B cell (primary cell): Measurements from ENCODE around the gene TMEM119. TPM values are rescaled to one million over a fixed set of nuclear protein-coding genes. Genes with fewer than 3 reads are reported as not detected.

Experiments used
- ATAC-seq: fragments of 200-7000 bp; cut with Tn5 transposase; one replicate; pipeline ENCODE4 v1.10.0; 2021; ENCODE audit warnings: low read depth, mild to moderate bottlenecking, moderate number of reproducible peaks, moderate library complexity
- CTCF ChIA-PET: fragments of 350-600 bp; sonication (Branson Sonifier 250); formaldehyde crosslinking; loops from one replicate; lab custom pipeline; 2021; ENCODE audit warnings: antibody characterized with exemption, inconsistent platforms; lab: Charles Lee
- POLR2A ChIA-PET: fragments of 350-600 bp; sonication (Branson Sonifier 250); formaldehyde crosslinking; loops from one replicate; lab custom pipeline; 2021; ENCODE audit warnings: antibody characterized with exemption; lab: Charles Lee
- DNase-seq: peaks from one replicate; pipeline ENCODE4 v3.0.0; 2013
- H2AFZ ChIP-seq: 2 replicates; pipeline ENCODE4 v1.6.1; 2012; ENCODE audit warnings: mild to moderate bottlenecking, low read depth, low read length; ENCODE audit not compliant: insufficient read depth, poor library complexity, severe bottlenecking
- H3K27ac ChIP-seq, 2 donors: 1 replicate in 1 of 2; 2 replicates in 1 of 2; pipeline ENCODE4 v1.5.1; 2012 to 2013; ENCODE audit warnings: low read length in 2 of 2, mild to moderate bottlenecking in 2 of 2, moderate library complexity in 1 of 2
- H3K27me3 ChIP-seq, 4 experiments: fragments of 200-600 bp in 1 of 4; sonication (generic) in 1 of 4; replicated peaks in 1 of 4; 1 replicate in 2 of 4; 2 replicates in 2 of 4; pipeline versions ENCODE4 v1.6.1 to v1.7.0; 2013 to 2016; ENCODE audit warnings: low read length in 3 of 4, mild to moderate bottlenecking in 2 of 4, mixed read lengths in 1 of 4, moderate library complexity in 1 of 4; ENCODE audit not compliant: insufficient read depth in 4 of 4, control insufficient read depth in 3 of 4; ENCODE audit errors: control extremely low read depth in 1 of 4
- H3K36me3 ChIP-seq, 2 experiments: replicated peaks in 1 of 2; 1 replicate in 1 of 2; 2 replicates in 1 of 2; pipeline versions ENCODE4 v1.6.1 to v1.7.1; 2013; ENCODE audit warnings: low read length in 1 of 2; ENCODE audit not compliant: insufficient read depth in 2 of 2, control insufficient read depth in 1 of 2; ENCODE audit errors: control extremely low read depth in 1 of 2, extremely low read depth in 1 of 2
- H3K4me1 ChIP-seq, 2 donors: fragments of 200-600 bp in 1 of 2; sonication (generic) in 1 of 2; 1 replicate in 1 of 2; 2 replicates in 1 of 2; pipeline versions ENCODE4 v1.5.1 to v1.6.1; 2013 to 2017; ENCODE audit warnings: low read length in 2 of 2; ENCODE audit not compliant: control insufficient read depth in 2 of 2, insufficient read depth in 2 of 2
- H3K4me2 ChIP-seq: replicated peaks from 2 replicates; pipeline ENCODE3; 2012; ENCODE audit warnings: mild to moderate bottlenecking, low read depth, low read length; ENCODE audit not compliant: poor library complexity, severe bottlenecking
- H3K4me3 ChIP-seq, 5 experiments: fragments of 200-600 bp in 1 of 5; sonication (generic) in 1 of 5; 1 replicate in 3 of 5; 2 replicates in 2 of 5; pipeline versions ENCODE4 v1.5.1 to v1.7.0; 2011 to 2016; ENCODE audit warnings: low read length in 4 of 5, mild to moderate bottlenecking in 4 of 5, low read depth in 2 of 5, control low read depth in 1 of 5, moderate library complexity in 1 of 5; ENCODE audit not compliant: insufficient read depth in 1 of 5; ENCODE audit errors: control extremely low read depth in 1 of 5, extremely low read depth in 1 of 5
- H3K79me2 ChIP-seq: fragments of 200-600 bp; sonication (generic); one replicate; pipeline ENCODE4 v1.6.0; 2016; ENCODE audit warnings: low read length; ENCODE audit not compliant: control insufficient read depth, insufficient read depth
- H3K9ac ChIP-seq: fragments of 200-600 bp; sonication (generic); 2 replicates; pipeline ENCODE4 v1.6.1; 2017; ENCODE audit warnings: mild to moderate bottlenecking, low read length, moderate library complexity
- H3K9me3 ChIP-seq, 3 donors: one replicate each; pipeline versions ENCODE4 v1.6.1 to v1.7.1; 2013; ENCODE audit warnings: low read length in 2 of 3; ENCODE audit not compliant: control insufficient read depth in 2 of 3, insufficient read depth in 1 of 3; ENCODE audit errors: control extremely low read depth in 1 of 3
- H4K20me1 ChIP-seq: 2 replicates; pipeline ENCODE4 v1.6.0; 2012; ENCODE audit warnings: mild to moderate bottlenecking, low read length; ENCODE audit not compliant: insufficient read depth, control insufficient read depth, poor library complexity, severe bottlenecking
- H3K27ac Mint-ChIP-seq: one replicate; pipeline ENCODE4 v1.8.0; 2021; ENCODE audit warnings: mixed read lengths
- H3K27me3 Mint-ChIP-seq: one replicate; pipeline ENCODE4 v1.8.0; 2021; ENCODE audit warnings: mixed read lengths
- H3K4me1 Mint-ChIP-seq: one replicate; pipeline ENCODE4 v1.8.0; 2021; ENCODE audit warnings: mixed read lengths
- H3K4me3 Mint-ChIP-seq: one replicate; pipeline ENCODE4 v1.8.0; 2021; ENCODE audit warnings: mixed read lengths
- H3K9me3 Mint-ChIP-seq: one replicate; pipeline ENCODE4 v1.8.0; 2022; ENCODE audit warnings: mixed read lengths; ENCODE audit not compliant: insufficient read depth
- EZH2 ChIP-seq: IDR thresholded peaks from 2 replicates; pipeline ENCODE4 v1.6.1; 2012; ENCODE audit warnings: borderline replicate concordance, low read depth, mild to moderate bottlenecking, moderate library complexity, low read length; ENCODE audit not compliant: insufficient read depth, poor library complexity, severe bottlenecking
- WGBS: methylation state at CpG from one replicate; pipeline ENCODE4 v1.1.5; 2013; ENCODE audit warnings: missing lambda C conversion rate; ENCODE audit not compliant: insufficient coverage; 5-methylcytosine and 5-hydroxymethylcytosine counted together
- intact Hi-C: fragments of 100-400 bp; cut with micrococcal nuclease; formaldehyde crosslinking; loops from one replicate; pipeline ENCODE4 v1.10.0; 2022
- polyA plus RNA-seq: library from polyadenylated mRNA; depleted of rRNA; stranded (reverse); fragments of >200 nt; gene quantifications from 2 replicates; pipeline ENCODE4 v1.2.3, GENCODE V29; 2012
- total RNA-seq, 2 donors: library from RNA; stranded (reverse); fragments of 120-200 nt in 1 of 2; gene quantifications; 1 replicate in 1 of 2; 2 replicates in 1 of 2; pipeline versions ENCODE4 v1.2.3 to v1.2.4, GENCODE V29; 2013 to 2022
- TF ChIP-seq, protein P1 (sequence below): fragments of 200-600 bp; IDR thresholded peaks from one replicate; pipeline ENCODE4 v1.8.0; 2022; ENCODE audit warnings: antibody characterized with exemption, mild to moderate bottlenecking

Gene TMEM119
- total and polyA plus RNA-seq, 2 donors (not counting 1 experiment from before 2014, with no cell fraction given), result 0.25 TPM; not detected in 1

GRCh38 chr12:108644811-108645120 lies 46.9 kb upstream of the TMEM119 start:
- Mint-ChIP-seq H3K27ac (peak overlapping the region; percentile 80), H3K9me3 (no peaks in the 10 kb centered on the region), H3K4me3 (no peak overlapping the region), H3K4me1 (peaks cover 76% of the 10 kb centered on the region), H3K27me3 (no peaks in the 10 kb centered on the region)
- POLR2A ChIA-PET, result interaction anchor here (1.5 kb wide), 1 partner anchor 12 kb away, joined by 3 read pairs; no protein-coding TSS in a partner anchor
- Histone ChIP-seq H3K27me3 (no peaks in the 10 kb centered on the region), H3K4me1 (peaks cover 42 to 47% of the 10 kb centered on the region in 2 donors), H3K4me2 (no peak overlapping the region), H3K4me3 (no peak overlapping the region), H3K79me2 (peaks cover 4% of the 10 kb centered on the region), H3K9me3 (no peaks in the 10 kb centered on the region), H3K27ac (no peak overlapping the region), H2AFZ (no peak overlapping the region), H4K20me1 (no peaks in the 10 kb centered on the region), H3K36me3 (peaks cover 12 to 51% of the 10 kb centered on the region in 2 experiments), H3K9ac (no peak overlapping the region)
- TF ChIP-seq, protein P1, sequence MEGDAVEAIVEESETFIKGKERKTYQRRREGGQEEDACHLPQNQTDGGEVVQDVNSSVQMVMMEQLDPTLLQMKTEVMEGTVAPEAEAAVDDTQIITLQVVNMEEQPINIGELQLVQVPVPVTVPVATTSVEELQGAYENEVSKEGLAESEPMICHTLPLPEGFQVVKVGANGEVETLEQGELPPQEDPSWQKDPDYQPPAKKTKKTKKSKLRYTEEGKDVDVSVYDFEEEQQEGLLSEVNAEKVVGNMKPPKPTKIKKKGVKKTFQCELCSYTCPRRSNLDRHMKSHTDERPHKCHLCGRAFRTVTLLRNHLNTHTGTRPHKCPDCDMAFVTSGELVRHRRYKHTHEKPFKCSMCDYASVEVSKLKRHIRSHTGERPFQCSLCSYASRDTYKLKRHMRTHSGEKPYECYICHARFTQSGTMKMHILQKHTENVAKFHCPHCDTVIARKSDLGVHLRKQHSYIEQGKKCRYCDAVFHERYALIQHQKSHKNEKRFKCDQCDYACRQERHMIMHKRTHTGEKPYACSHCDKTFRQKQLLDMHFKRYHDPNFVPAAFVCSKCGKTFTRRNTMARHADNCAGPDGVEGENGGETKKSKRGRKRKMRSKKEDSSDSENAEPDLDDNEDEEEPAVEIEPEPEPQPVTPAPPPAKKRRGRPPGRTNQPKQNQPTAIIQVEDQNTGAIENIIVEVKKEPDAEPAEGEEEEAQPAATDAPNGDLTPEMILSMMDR, result no peak
- TF ChIP-seq EZH2, result no peak
- ATAC-seq, result no peak
- intact Hi-C loops, result no loop called here
- no peak for DNase-seq
- CTCF ChIA-PET, result interaction anchor here (0.6 to 10.3 kb wide), 5 partner anchors 9 to 75 kb away, joined by 3 to 133 read pairs (median 18); partner anchors contain the start of gene SELPLG
- 100% methylated on average over 3 of the region's 7 CpGs for WGBS

DNA sequence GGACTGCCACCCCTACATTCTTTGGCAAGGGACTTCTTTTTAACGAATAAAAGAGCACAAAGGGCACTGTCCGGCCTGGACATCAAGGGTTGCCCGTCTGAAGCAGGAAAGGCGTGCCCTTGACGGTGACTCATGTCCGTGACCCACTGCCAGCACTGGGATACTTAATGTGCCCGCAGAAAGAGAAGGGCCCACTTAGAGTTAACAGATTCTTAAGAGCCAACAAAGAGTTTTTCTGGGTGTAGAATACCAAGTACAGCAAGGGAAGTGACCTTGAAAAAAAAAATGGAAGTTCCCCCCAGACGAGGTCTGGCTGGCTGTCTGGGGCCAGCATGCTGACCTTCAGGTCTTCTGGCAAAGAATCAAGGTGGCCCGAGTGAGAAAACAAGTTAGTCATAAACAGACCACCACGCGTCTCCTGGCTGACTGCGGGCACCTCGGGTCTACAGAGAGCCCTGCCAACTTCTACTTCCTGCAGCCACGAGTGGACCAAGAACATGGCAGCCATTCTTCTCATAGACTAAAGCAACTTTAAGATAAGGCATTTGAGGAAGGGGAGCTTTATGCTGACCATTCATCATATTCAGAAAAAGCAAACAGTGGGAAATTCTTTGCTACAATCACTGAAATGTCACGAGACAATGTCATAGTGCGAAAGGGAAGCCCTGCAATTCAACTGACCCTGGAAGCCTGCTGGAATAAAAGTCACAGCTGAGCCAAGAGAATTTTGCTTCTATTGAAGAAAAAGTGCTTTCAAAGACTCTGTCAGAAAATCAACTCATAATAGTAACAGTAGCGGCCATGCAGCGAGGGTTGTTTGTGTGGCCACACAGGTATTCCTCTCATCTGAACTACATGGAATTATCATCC lies 46.3 kb upstream of the TMEM119 start:
- DNase-seq, result no peak
- WGBS, result 89% methylated on average over 10 of the region's 18 CpGs
- no peaks in the 10 kb centered on the region for H4K20me1 ChIP-seq
- no peak overlapping the region for H3K4me3 ChIP-seq
- H3K27me3 Mint-ChIP-seq, result no peaks in the 10 kb centered on the region
- H3K9me3 Mint-ChIP-seq, result no peaks in the 10 kb centered on the region
- ChIA-PET POLR2A (interaction anchor here (1.5 kb wide), 1 partner anchor 11 kb away, joined by 3 read pairs; no protein-coding TSS in a partner anchor), CTCF (interaction anchor here (0.6 to 10.3 kb wide), 5 partner anchors 9 to 74 kb away, joined by 3 to 133 read pairs (median 5); partner anchors contain the start of gene SELPLG)
- H3K9me3 ChIP-seq, result no peaks in the 10 kb centered on the region
- H3K4me1 ChIP-seq, result peaks cover 48 to 53% of the 10 kb centered on the region in 2 donors
- no peaks in the 10 kb centered on the region for H3K27me3 ChIP-seq
- intact Hi-C loops, result no loop called here
- peak overlapping the region; percentile 78 for H3K27ac Mint-ChIP-seq
- no peak overlapping the region for H3K4me3 Mint-ChIP-seq
- no peak overlapping the region for H3K4me2 ChIP-seq
- TF ChIP-seq, protein P1, result no peak
- no peak for TF ChIP-seq EZH2
- H2AFZ ChIP-seq, result no peak overlapping the region
- peaks cover 81% of the 10 kb centered on the region for H3K4me1 Mint-ChIP-seq
- H3K9ac ChIP-seq, result no peak overlapping the region
- H3K36me3 ChIP-seq, result peaks cover 12 to 54% of the 10 kb centered on the region in 2 experiments
- peak overlapping the region in 1 of 2 donors; percentile 95 for H3K27ac ChIP-seq
- ATAC-seq, result no peak
- H3K79me2 ChIP-seq, result peaks cover 7% of the 10 kb centered on the region
